GM12892 (cell line): ENCODE measurements around the gene HAGHL.
A peak's percentile ranks its signal among the peaks of the same experiment; 100 is the strongest.

ENCODE experiments used
- DNase-seq: peaks from one replicate; pipeline ENCODE4 v3.0.0; 2011; ENCODE audit not compliant: insufficient read length
- FAIRE-seq: peaks from 2 replicates; lab custom pipeline; 2011; peaks lifted over from hg19 to GRCh38; lab: Jason Lieb, UNC
- POLR2A ChIP-seq: IDR thresholded peaks from 2 replicates; pipeline ENCODE4 v1.6.1; 2011; ENCODE audit warnings: low read depth, low read length, control low read depth
- POLR2AphosphoS5 ChIP-seq: IDR thresholded peaks from 2 replicates; pipeline ENCODE4 v1.6.1; 2011; ENCODE audit warnings: low read depth, low read length, control low read depth
- TAF1 ChIP-seq: IDR thresholded peaks from 2 replicates; pipeline ENCODE4 v1.6.1; 2011; ENCODE audit warnings: low read depth, mild to moderate bottlenecking, control low read depth, low read length, borderline replicate concordance

HAGHL gene

DNA sequence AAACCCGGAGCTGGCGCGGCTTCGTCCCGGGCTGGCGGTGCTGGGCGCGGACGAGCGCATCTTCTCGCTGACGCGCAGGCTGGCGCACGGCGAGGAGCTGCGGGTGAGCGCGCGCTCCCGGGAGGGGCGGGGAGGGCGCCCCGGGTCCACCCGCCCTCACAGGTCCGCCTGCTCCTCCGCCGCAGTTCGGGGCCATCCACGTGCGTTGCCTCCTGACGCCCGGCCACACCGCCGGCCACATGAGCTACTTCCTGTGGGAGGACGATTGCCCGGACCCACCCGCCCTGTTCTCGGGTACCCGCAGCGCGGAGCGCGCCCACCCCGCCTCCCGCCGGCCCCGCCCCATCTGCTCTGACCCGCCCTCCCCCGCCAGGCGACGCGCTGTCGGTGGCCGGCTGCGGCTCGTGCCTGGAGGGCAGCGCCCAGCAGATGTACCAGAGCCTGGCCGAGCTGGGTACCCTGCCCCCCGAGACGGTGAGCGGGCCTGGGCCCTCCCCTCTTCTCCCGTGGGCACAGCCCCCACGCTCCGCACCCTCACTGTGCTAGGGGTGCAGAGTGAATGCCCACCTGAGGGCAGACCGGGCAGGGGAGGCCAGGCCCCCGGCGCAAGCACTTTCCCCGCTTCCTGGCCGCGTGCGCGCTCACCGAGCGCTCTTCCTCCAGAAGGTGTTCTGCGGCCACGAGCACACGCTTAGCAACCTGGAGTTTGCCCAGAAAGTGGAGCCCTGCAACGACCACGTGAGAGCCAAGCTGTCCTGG lies 1.4 kb downstream of the HAGHL start:
- FAIRE-seq (peak; percentile 93), DNase-seq (peak; percentile 77)
- TF ChIP-seq POLR2A (peak; percentile 40; the same call in 1 of the 2 replicates), POLR2AphosphoS5 (no peak), TAF1 (no peak)

DNA sequence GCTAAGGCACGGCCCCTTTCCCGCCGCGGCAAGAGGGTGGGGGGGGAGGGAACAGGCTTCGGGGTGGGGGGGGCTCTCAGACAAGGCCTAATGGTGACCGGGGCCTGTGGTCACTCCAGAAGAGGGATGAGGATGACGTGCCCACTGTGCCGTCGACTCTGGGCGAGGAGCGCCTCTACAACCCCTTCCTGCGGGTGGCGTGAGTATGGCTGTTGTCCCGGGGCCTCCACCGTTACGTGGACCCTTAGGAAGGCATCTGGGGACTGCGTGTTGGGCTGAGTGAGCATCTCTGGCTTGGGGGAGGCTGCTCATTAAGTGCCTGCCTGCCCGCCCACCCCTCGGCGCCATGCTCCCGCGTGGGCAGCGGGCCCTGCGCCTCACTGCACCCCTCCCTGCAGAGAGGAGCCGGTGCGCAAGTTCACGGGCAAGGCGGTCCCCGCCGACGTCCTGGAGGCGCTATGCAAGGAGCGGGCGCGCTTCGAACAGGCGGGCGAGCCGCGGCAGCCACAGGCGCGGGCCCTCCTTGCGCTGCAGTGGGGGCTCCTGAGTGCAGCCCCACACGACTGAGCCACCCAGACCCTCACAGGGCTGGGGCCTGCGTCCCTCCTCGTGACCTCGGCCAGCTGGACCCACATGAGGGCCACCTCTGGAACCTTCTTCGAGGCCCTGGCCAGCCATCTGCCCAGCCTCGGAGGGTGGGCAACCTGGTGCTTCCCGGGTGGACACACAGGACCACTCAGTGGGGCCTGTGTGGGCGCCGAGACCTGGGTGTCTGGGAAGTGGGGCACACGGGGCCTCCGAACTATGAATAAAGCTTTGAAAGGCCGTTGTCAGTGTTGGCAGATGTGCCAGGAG lies 2.2 kb downstream of the HAGHL start:
- TF ChIP-seq TAF1 (no peak), POLR2A (no peak), POLR2AphosphoS5 (no peak)
- FAIRE-seq (peak; percentile 5), DNase-seq (no peak)

DNA sequence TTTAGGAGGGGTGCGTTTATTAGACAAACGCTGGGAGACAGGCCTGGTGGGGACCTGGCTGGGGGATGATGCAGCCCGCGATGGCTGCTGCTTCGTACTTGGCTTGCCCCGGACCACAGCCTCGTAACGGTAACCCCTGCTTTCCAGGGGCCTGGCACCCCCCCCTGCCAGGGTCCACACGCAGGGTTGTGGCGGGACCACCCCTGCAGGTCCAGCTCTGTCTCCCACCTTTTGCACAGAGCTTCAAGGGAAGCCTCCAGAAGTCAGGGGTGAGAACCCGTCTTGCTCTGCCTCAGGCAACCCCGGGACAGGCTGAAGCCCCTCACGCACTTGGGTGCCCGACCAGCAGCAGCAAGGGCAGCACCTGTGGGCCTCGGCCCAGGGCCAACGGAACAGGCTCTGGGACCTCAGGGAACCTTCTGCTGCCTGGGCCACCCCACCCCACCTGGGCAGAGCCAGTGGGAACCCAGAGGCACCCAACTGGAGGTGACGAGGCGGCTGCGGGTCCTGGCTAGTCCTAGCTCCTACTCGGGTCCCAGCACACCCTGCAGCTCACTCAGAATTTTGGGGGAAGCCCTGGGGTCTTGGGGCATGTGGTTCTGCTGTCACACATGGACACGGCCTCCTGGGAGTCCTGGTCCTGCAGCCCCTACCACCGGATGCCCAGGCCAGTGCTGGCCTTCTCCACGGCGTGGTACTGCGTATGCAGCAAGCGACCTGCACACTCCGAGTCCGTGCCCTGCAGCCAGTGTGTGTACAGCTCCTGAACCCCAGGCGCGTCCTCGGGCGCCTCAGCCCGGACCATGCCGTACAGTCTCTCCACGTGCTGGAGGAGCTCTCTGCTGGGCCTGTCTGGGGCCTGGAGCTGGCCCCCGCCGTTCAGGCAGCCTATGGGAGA lies 3.1 kb downstream of the HAGHL start:
- no peak for DNase-seq
- peak; percentile 42; the same call in 1 of the 2 replicates for TF ChIP-seq POLR2AphosphoS5
- TF ChIP-seq TAF1, result no peak
- no peak for TF ChIP-seq POLR2A
- FAIRE-seq, result no peak

DNA sequence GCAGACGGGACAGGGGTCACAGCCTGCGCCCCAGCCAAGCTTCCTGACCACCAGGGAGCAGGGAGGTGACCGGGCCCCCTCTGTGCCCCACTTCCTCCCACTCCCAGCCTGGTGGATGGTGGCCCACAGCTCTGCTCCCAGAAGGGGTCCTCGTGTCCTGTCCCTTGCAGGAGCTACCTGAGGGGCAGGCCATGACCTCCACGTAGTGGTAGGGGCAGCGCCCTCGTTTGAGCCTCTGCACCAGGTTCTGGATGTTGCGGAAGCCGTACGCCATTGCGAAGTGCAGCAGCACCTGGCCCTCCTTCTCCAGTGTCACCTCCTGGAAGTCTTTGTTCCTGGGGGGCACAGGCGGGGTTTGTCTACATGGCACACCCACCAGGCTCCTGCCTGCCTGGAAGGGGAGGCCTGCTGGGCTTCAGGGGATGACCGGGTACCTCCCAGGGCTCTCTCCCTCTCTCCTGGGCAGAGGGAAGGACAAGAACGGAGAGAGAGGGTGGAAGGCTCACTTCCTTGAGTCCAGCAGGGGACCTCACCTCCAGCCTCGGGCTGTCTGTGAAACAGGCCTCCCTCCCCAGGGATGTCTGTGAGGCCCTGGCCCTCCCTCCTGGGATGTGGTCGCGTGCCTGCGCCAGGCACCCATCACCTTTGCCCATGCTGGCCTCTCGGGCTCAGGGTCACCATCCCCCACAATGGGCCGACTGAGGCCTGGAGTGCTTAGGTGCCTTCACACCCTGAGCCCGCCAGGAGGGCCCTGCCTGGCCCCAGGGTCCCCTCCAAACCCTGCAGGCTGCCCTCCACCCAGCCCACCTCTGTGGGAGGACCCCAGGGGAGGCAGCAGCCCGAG lies 4.0 kb downstream of the HAGHL start:
- DNase-seq (no peak), FAIRE-seq (no peak)
- no peak for TF ChIP-seq TAF1
- TF ChIP-seq POLR2AphosphoS5, result no peak
- no peak for TF ChIP-seq POLR2A

DNA sequence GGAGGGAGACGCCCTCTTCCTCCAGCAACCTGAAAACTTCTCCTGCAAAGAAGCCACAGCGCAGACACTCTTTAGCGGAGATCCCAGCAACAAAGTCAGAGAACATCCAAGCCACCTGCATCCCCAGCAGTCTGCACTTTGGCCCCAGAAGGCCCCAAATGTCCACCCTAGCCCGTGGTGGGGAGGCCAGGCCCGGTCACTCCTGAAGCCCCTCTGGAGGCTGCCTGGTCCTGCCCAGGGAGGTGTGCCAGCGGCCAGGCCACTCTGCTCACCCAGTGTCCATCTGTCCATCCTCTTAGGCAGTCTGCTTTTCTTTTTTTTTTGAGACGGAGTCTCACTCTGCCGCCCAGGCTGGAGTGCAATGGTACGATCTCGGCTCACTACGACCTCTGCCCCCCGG lies 5.4 kb downstream of the HAGHL start:
- TF ChIP-seq POLR2A (no peak), POLR2AphosphoS5 (no peak), TAF1 (no peak)
- FAIRE-seq (no peak), DNase-seq (no peak)

DNA sequence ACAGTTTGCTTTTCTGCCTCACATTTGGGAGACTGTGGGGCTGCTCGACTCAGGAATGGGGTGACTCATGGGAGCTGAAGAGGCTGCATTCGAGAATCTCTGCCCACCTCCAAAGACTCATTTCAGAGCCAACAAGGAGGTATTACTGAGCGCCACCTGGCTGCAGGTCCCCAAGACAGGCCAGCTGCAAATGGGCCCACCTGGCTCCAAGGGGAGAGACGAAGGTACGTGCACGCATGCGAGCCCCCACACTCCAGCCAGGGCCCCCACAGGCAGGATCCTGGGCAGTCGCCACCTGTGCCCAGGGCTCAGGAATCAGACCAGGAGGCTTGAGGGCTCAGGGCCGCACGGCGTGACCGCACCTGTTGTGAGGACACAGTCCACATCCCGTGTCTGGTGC lies 6.0 kb downstream of the HAGHL start:
- FAIRE-seq, result no peak
- no peak for TF ChIP-seq POLR2A
- TF ChIP-seq POLR2AphosphoS5, result no peak
- TF ChIP-seq TAF1, result no peak

DNA sequence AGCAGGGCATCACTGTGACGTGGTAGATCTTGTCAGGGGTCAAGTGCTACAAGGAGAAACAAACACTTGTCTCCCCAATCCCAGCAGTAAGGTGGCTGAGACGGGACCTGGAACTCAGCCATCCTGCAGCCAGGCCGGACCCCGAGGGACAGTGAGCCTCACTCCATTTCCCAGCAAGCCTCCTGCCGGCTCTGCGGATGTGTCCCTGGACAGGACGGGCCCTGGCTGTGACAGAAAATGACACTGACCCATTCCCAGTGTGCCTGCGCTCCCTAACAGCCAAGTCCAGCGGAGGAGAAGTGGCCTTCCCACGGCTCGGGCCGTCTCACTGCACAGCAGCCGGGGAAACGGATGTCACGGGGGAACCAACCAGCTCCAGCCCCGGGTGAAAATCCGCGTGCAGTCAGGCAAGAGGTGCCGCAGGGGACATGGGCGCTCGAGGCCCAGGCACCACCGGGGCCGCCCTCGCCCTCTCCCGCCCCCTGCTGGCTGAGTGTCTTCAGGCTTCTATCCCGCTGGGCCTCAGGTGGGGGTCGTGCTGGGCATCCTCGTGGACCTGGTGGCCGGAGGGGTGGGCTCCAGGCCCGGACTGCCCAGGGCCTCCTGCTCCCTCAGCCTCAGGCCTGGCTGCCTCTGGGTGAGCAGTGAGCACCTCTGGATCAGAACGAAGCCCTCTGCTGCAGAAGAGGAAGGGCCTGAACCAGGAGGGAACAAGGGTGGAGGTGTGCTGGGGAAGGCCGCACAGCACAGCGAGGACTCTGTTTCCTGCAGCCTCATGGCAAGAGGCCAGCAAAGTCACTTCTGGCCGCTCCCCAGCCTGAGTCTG lies 6.7 kb downstream of the HAGHL start:
- TF ChIP-seq POLR2A (no peak), POLR2AphosphoS5 (no peak), TAF1 (no peak)
- no peak for FAIRE-seq
- no peak for DNase-seq

More for the DNA sequence above, 6.0 kb downstream of the HAGHL start:
- DNase-seq, result no peak

DNA sequence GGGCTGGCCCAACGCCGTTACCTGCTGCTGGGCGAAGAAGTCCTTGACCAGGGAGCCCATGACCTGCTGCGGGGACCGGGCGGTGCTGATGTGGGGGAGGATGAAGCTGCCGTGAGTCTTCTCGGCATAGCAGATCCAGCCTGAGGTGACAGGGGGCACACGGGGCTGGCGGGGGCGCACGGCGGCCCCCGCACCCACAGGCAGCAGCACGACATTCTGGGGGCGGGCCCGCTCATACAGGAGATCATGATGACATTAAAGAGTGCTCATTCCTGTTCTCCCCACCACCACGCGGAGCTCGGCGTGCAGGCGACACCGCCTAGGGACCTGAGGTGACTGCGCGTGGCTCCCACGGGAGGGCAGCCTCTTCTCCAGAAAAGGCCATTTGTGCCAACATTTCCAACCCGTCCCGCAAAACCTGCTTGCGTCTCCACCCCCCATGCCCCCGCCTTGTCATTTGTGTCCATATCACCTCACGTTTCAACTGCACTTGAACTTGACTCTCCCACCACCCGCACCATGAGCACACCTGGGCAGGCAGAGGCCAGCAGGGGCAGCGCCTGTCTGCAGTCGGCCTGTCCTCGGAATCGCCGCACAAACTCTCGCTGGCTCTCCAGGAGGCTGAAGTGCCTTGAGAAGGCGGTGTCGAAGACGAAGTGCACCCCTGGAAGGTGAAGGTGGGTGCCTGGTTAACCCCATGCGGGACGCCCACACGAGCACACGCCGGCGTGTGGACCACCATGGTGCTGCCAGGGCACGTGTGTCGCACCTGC lies 7.5 kb downstream of the HAGHL start:
- DNase-seq (no peak), FAIRE-seq (no peak)
- no peak for TF ChIP-seq POLR2A
- no peak for TF ChIP-seq POLR2AphosphoS5
- no peak for TF ChIP-seq TAF1
